Osteoblast (primary cell): ENCODE results near the gene TBL1X. TPM values are rescaled to one million over a fixed set of nuclear protein-coding genes. Genes with fewer than 3 reads are reported as not detected.

Source experiments
- DNase-seq: peaks from one replicate; pipeline ENCODE4 v3.0.0; 2011; ENCODE audit warnings: low spot score, mixed read lengths; ENCODE audit not compliant: insufficient read length; ENCODE audit errors: missing footprints
- H2AFZ ChIP-seq: 2 replicates; pipeline ENCODE4 v1.6.0; 2011; ENCODE audit warnings: mild to moderate bottlenecking, low read length
- H3K27ac ChIP-seq: 2 replicates; pipeline ENCODE4 v1.5.1; 2011; ENCODE audit warnings: mild to moderate bottlenecking, low read depth, low read length, moderate library complexity
- H3K27me3 ChIP-seq: 2 replicates; pipeline ENCODE4 v1.6.0; 2012; ENCODE audit warnings: mild to moderate bottlenecking, control low read depth, inconsistent platforms, low read length, moderate library complexity; ENCODE audit not compliant: insufficient read depth
- H3K36me3 ChIP-seq: 2 replicates; pipeline ENCODE4 v1.5.1; 2011; ENCODE audit warnings: mild to moderate bottlenecking, low read length, control low read depth, moderate library complexity; ENCODE audit not compliant: insufficient read depth
- H3K4me1 ChIP-seq: 2 replicates; pipeline ENCODE4 v1.5.1; 2011; ENCODE audit warnings: mild to moderate bottlenecking, low read length, control low read depth, moderate library complexity; ENCODE audit not compliant: insufficient read depth
- H3K4me2 ChIP-seq: 2 replicates; pipeline ENCODE4 v1.6.0; 2011; ENCODE audit warnings: mild to moderate bottlenecking, low read length; ENCODE audit not compliant: insufficient read depth
- H3K4me3 ChIP-seq: fragments of 200-600 bp; sonication (generic); 3 replicates; pipeline ENCODE4 v1.5.1; 2012; ENCODE audit warnings: mild to moderate bottlenecking, low read length, inconsistent platforms; ENCODE audit not compliant: insufficient read depth
- H3K79me2 ChIP-seq: 2 replicates; pipeline ENCODE4 v1.6.0; 2012; ENCODE audit warnings: mild to moderate bottlenecking, low read length, control low read depth, inconsistent platforms; ENCODE audit not compliant: insufficient read depth
- H3K9me3 ChIP-seq: 2 replicates; pipeline ENCODE4 v1.5.1; 2011; ENCODE audit warnings: low read depth, low read length, control low read depth
- H4K20me1 ChIP-seq: 2 replicates; pipeline ENCODE4 v1.6.0; 2012; ENCODE audit warnings: mild to moderate bottlenecking, low read length, control low read depth; ENCODE audit not compliant: insufficient read depth
- total RNA-seq: library from RNA; depleted of rRNA; stranded (reverse); fragments of >200 nt; gene quantifications from 2 replicates; pipeline ENCODE4 v1.2.3, GENCODE V29; 2012
- TF ChIP-seq, protein P1 (sequence below): IDR thresholded peaks from 2 replicates; pipeline ENCODE4 v1.5.1; 2011; ENCODE audit warnings: mild to moderate bottlenecking, low read depth, low read length, moderate library complexity; ENCODE audit errors: extremely low read depth

The TBL1X gene
- total RNA-seq, 1 donor: 15.2 TPM

DNA sequence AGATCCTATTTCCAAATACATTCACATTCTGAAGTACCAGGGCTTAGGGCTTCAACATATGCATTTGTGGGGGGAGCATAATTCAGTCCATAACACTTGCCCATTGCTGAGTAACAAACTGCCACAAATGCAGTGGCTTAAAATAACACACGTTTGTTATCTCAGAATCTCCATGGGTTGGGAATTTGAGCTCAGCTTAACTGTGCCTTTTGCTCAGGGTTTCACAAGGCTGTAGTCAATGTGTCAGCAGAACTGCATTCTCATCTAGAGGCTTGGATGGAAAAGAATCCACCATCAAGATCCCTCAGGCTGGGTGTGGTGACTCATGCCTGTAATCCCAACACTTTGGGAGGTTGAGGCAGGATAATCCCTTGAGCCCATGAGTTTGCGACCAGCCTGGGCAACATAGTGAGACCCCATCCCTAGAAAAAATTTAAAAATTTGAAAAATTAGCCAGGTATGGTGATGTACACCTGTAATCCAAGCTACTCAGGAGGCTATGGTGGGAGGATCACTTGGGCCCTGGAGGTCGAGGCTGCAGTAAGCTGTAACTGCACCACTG is 25.8 kb upstream of the TBL1X start:
- Histone ChIP-seq H3K4me2 (no peak overlapping the region), H3K4me1 (no peaks in the 10 kb centered on the region), H3K4me3 (no peak overlapping the region), H3K79me2 (no peaks in the 10 kb centered on the region), H3K27me3 (peaks cover 2% of the 10 kb centered on the region), H3K9me3 (no peaks in the 10 kb centered on the region), H3K36me3 (no peaks in the 10 kb centered on the region), H2AFZ (no peak overlapping the region), H4K20me1 (no peaks in the 10 kb centered on the region), H3K27ac (no peak overlapping the region)
- TF ChIP-seq, protein P1, sequence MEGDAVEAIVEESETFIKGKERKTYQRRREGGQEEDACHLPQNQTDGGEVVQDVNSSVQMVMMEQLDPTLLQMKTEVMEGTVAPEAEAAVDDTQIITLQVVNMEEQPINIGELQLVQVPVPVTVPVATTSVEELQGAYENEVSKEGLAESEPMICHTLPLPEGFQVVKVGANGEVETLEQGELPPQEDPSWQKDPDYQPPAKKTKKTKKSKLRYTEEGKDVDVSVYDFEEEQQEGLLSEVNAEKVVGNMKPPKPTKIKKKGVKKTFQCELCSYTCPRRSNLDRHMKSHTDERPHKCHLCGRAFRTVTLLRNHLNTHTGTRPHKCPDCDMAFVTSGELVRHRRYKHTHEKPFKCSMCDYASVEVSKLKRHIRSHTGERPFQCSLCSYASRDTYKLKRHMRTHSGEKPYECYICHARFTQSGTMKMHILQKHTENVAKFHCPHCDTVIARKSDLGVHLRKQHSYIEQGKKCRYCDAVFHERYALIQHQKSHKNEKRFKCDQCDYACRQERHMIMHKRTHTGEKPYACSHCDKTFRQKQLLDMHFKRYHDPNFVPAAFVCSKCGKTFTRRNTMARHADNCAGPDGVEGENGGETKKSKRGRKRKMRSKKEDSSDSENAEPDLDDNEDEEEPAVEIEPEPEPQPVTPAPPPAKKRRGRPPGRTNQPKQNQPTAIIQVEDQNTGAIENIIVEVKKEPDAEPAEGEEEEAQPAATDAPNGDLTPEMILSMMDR: no peak
- DNase-seq: no peak

DNA sequence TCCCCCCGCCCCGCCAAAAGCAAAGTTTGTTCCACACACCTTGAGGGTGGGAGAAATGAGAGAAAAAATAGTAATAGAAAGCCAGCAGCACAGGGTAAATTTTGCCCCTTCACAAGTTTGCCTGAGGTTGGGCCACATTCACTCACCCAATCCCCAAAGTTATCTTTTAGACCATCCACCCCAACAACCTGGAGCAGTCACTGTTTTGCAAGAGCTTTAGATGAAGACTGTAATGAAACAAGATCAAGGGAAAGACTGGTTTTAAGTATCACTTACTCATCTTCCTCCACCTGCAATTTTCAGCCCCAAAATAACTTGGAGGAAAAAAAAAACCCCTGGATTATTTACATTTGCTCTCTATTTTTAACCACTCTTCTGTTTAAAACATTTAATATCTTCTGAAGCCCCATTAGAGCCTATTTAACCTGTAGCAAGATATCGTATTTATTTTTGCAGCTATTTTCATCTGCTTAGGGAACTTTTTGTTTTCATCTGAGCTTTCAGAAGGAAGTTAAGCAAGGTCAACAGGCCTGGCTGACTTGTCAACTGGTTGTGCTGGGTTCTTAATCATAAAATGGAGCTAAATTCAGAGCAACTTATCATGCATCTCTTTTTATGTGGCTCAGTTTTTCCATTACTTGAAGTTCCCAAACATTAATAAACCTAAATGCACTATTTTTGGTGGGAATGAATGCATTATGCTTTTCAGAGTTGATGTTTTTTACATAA is 24.6 kb upstream of the TBL1X start:
- Histone ChIP-seq H3K27me3 (peaks cover 2% of the 10 kb centered on the region), H3K79me2 (no peaks in the 10 kb centered on the region), H3K27ac (no peak overlapping the region), H3K4me3 (no peak overlapping the region), H3K4me2 (no peak overlapping the region), H3K4me1 (no peaks in the 10 kb centered on the region), H3K9me3 (no peaks in the 10 kb centered on the region), H4K20me1 (no peaks in the 10 kb centered on the region), H2AFZ (no peak overlapping the region), H3K36me3 (no peaks in the 10 kb centered on the region)
- no peak for DNase-seq
- TF ChIP-seq, protein P1: no peak

DNA sequence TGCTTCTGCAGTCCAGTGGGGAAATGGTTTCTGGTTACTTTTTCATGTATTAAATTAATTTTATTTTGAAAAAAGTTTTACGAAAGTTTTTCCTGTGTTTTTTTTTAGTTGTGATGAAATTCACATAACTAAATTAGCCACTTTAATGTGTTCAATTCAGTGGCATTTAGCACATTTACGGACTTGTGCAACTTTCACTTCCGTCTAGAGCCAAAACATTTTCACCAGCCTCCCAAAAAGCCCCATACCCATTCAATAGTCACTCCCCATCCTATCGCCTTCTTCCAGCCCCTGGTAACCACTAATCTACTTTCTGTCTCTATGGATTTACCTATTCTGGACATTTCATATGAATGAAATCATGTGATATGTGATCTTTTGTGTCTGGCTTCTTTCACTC is 22.8 kb upstream of the TBL1X start:
- no peak for DNase-seq
- Histone ChIP-seq H3K9me3 (no peaks in the 10 kb centered on the region), H4K20me1 (no peaks in the 10 kb centered on the region), H3K27me3 (peaks cover 2% of the 10 kb centered on the region), H3K4me2 (no peak overlapping the region), H3K4me1 (no peaks in the 10 kb centered on the region), H3K36me3 (no peaks in the 10 kb centered on the region), H3K79me2 (no peaks in the 10 kb centered on the region), H3K4me3 (no peak overlapping the region), H2AFZ (no peak overlapping the region), H3K27ac (no peak overlapping the region)
- TF ChIP-seq, protein P1: no peak

DNA sequence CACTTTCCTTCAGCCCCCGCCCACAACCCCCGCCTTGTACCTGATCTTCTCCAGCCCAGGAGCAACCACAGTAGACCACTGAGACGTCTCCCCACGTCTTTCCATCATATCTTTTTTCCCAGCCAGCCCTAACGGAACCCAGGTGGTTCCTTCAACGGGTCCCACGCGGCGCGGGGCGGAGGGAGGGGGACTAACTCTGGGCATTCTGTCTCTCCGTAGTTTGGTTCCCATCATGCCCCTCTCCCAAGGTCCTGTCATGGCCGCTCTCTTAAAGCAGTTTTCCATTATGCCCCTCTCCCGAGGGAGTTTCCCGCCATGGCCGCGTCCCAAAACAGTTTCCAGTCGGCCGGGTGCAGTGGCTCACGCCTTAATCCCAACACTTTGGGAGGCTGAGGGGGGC is 21.5 kb upstream of the TBL1X start:
- Histone ChIP-seq H4K20me1 (no peaks in the 10 kb centered on the region), H3K9me3 (no peaks in the 10 kb centered on the region), H3K36me3 (no peaks in the 10 kb centered on the region), H3K4me2 (no peak overlapping the region), H2AFZ (no peak overlapping the region), H3K79me2 (no peaks in the 10 kb centered on the region), H3K4me3 (no peak overlapping the region), H3K4me1 (no peaks in the 10 kb centered on the region), H3K27me3 (peaks cover 2% of the 10 kb centered on the region), H3K27ac (no peak overlapping the region)
- no peak for DNase-seq
- TF ChIP-seq, protein P1: no peak
